ENCODE measurements around the gene UNC13B.
"Not testable (repeated sequence)": the region's sequence is repeated elsewhere in the genome, so short reads cannot be mapped to it uniquely, and the experiment has no call there.

Gene UNC13B

DNA sequence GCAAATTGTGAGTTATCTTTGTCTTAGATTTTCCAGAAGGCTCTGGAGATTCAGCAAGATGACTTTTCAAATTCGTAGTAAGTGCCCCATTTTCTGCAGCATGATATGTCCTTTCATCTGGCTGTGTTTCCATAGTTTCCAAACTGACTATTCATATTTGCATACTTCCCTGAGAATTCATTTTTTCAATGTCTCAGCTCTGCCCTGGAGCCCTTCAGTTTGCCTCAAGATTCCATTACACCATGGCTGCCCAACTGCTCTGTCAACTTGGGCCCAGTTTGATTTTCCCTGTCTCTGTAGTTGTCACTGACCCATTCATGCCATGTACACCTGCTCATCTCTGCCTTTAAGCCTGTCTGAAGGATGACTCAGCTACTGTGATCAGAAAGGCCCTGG lies 233.9 kb downstream of the UNC13B start:
- DNase-seq = no peak

DNA sequence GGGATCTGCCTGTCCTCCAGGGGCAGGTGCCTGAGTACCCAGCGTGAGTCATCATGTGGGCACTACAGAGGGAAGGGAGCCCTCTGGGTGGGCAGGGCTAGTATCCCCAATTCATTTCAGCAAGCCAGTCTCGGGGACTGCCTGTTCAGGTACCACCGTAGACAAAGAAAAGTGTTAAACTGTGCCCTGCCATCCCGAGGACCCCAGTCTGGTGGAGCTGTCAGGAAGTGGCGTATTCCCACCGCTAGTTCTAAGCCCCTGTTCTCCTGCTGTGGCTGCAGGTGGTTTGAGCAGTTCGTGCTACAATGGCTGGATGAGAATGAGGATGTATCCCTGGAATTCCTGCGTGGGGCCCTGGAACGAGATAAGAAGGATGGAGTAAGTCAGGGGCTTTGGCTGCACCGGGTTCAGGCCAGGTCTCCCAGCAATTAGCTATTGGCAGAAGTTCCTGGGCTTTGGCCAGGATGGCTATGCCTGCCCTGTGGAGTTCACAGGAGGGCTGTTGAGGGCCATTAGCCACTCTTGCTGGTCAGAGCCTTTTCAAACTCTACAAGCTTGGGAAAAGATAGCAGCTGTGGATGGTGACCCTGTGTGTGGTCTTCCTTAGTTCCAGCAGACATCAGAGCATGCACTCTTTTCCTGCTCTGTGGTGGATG lies 234.9 kb downstream of the UNC13B start:
- no peak for DNase-seq

DNA sequence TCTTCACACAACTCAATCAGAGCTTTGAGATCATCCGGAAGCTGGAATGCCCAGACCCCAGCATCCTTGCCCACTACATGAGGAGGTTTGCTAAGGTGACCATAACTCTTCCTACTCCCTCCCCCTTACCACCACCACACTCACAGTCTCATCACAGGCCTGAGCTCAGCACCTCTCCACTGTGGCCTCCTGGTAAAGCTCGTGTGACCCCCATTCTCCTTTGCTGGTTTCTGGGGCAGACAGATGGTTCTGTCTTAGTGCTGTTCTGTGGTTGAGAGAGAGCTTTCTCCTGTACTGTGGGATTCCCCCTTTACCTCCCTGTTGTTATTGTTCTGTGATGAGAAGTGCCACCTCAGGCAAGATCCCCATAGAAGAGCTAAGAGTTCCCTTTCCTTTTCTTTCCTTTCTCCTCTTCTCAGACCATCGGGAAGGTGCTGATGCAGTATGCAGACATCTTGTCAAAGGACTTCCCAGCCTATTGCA lies 235.4 kb downstream of the UNC13B start:
- DNase-seq = no peak

DNA sequence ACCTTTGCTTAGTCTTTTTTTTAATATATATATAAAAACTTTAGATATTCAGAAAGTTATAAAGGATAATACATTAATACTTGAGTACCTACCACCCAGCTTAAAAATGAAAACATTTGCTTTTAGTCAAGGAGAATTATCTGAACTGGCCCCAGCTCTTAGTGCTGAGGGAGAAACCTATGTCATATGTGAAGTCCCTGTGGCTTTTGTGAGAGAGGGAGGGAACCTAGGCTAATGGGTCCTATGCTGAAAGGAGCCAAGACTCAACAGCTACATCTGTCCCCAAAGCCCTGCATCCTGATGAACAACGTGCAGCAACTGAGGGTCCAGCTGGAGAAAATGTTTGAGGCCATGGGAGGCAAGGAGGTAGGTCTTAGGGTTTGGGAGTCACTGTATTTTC lies 236.1 kb downstream of the UNC13B start:
- DNase-seq = no peak

DNA sequence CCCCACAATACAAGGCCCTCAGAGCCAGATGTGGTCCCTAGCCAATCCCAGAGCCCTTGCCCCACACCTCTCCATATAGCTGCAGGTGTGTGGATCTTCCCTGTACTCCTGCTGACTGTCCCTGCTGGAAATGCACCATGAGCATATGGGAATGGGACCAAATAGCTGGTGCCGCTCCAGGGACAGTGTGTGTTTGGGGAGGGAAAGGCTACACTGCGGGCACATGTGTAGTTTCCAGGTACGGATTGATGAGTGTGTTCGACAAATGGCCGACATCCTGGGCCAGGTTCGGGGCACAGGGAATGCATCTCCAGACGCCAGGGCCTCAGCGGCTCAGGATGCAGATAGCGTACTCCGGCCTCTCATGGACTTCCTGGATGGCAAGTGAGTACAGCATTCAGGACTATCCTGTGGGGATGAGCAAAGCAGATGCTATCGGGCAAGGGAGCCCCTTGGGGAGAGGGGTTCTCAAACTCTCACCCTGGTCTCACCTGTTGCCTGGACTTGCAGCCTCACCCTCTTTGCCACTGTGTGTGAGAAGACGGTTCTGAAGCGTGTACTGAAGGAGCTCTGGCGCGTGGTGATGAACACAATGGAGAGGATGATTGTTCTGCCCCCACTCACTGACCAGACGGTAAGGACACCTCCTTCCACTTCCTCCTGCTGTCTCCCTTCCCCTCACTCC lies 237.0 kb downstream of the UNC13B start:
- DNase-seq = no peak

DNA sequence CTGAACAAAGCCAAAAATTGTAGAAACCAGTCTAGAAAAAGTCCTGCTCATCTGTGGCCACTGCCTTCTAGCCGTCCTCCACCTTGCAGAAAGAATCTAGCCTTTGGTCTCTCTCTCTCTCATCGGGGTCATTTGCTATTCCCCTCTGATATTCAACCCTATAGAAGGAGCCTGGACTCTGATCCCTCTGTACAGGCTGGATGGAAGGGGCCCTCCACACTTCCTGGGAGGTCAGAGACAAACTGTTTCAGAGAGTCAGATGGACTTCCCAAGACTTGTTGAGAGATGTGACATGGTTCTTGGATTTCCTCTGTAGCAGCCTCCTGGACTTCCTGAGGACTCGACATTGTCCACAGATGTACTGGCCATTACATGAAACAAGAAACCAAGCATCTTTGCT lies 243.1 kb downstream of the UNC13B start:
- no peak for DNase-seq

DNA sequence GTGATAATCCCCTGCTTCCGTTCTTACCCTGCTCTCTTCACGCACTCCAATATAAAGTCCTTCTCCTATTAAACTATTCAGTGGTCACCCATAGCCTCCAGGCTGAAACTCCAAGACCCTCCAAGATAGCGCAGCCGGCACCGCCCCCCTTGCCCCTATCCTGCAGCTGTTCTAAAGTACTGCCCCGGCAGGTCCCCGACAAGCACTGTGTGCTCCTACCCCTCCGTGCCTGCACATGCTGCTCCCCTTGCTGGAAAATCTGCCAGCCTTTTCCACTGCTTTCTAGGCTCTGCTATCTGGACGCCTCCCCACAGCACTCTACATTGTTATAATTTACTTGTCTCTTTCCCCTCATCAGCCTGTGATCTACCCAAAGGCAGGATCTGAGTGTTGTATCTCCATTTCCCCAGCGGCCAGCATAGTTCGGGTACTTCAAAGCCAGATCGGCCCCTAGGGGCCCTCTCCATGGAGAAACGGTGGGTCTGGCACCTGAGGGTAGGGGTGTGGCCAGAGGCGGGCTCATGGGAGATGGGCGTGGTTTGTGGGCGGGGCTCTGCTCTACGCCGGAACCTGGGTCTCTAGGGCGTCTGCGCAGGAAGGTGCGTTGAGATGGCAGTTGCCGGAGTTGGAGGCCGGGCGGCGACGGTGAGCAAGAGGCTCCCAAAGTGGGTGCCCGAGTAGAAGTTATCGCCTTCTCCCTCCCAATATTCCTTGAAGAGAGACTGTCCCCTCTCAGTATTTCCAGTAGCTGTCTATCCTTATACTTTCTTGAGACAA lies 244.6 kb downstream of the UNC13B start:
- DNase-seq = no peak

DNA sequence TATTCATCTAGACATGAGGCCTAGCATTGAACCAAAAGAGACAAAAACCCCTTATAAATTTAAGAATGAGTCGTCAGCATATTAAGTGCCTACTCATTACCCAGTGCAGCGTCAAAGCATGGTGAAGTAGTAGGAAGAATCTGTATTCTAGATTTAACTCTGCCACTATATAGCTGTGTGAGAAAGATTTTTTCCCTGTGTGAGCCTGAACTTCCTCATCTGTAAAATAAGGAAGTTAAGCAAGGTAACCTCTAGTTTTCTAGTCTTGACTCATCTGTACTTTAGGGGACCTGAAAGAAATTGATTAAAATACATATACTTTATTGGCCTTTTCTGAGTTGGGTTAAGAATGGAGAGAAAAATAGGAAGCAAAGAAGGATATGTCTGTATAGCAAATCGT lies 246.0 kb downstream of the UNC13B start:
- no peak for DNase-seq

DNA sequence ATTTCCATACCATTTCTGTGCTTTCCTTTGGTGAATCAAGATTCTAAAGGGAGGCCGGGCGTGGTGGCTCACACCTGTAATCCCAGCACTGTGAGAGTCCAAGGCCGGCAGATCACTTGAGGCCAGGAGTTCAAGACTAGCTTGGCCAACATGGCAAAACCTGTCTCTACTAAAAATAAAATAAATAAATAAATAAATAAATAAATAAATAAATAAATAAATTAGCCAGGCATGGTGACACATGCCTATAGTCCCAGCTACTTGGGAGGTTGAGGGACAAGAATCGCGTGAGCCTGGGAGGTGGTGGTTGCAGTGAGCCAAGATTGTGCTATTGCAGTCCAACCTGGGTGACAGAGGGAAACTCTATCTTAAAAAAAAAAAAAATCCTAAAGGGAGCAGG lies 247.6 kb downstream of the UNC13B start:
- DNase-seq = not testable (repeated sequence)

DNA sequence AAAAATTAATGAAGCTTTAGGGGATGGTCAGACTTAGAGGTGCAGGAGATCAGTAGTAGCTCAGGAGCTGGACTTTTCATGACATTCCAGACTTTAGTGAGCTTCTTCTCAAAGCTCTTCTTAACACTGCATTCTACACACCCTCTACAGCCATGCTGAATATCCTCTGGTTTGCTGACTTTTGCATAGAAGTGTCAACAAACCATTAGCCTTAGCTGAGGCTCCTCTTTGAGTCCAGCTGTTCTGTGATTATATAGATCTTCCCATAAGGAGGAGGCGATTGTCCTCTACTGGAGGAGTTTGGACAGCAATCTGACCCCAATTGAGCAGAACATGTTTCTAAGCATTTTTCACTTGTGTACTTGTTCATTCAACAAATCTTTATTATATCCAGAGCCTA lies 253.1 kb downstream of the UNC13B start:
- no peak for DNase-seq

DNA sequence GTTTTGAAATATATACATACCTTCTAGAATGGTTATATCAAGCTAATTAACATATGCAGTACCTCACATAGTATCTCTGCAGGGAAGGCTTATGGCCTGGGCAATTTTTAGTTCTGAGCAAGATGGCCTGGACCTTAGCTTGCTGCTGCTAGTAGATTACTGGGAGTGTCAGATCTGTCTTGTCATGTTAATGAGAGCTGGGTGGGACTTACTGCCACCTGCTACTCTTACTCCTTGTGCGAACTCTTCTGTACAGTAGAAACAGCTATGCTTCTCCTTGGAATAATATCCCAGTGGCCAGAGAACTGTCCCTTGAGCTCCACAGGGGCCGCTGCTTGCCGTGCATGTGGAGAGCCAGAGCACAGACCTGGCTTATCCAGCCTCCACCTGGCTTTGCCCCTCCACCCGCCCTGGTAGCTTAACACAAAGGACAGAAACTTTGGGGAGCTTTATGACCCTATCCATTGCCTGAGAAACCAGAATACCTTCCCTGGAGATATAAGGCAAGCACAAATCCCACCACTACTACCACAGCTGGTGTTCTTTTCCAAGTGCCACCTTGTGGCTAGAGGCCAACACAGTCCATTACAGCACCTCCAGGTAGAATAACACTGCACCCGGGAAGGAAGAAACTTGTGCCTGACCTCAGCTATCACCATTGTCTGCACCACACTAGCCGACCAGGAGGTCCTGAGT lies 253.7 kb downstream of the UNC13B start:
- DNase-seq = no peak

DNA sequence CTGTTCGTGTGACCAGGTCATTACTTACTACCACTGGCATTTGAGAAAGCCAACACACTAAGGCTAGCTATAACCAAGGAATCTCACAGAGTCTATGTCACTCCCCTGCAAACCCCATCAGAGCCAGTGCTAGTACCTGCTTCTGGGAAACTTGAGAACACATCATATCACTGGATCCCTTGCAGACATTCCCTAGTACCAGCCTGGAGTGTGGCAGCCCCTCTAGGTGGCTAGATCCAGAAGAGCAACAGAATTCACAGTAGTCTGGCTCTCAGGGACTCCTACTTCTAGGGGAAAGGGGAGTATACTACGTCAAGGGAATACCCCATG lies 254.3 kb downstream of the UNC13B start:
- no peak for DNase-seq

DNA sequence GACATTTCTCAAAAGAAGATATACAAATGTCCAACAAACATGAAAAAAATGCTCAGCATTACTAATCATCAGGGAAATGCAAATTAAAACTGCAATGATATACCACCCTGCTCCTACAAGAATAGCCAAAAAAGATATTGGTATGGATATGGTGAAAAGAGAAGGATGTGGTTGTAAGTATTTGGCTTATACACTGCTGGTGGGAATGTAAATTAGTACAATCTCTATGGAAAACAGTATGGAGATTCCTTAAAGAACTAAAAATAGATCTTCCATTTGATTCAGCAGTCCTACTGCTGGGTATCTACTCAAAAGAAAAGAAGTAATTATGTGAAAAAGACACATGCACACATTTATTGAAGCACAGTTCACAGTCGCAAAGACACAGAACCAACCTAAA lies 260.5 kb downstream of the UNC13B start:
- no peak for DNase-seq

DNA sequence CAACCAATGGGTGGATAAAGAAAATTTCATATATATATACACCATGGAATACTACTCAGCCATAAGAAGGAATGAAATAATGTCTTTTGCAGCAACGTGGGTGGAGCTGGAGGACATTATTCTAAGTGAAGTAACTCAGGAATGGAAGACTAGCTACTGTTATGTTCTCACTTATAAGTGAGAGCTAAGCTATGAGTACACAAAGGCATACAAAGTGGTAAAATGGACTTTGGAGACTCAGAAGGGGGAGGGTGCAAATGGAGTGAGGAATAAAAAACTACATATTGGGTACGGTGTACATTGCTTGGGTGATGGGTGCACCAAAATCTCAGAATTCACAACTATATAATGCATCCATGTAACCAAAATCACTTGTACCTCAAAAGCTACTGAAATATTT lies 260.9 kb downstream of the UNC13B start:
- no peak for DNase-seq

DNA sequence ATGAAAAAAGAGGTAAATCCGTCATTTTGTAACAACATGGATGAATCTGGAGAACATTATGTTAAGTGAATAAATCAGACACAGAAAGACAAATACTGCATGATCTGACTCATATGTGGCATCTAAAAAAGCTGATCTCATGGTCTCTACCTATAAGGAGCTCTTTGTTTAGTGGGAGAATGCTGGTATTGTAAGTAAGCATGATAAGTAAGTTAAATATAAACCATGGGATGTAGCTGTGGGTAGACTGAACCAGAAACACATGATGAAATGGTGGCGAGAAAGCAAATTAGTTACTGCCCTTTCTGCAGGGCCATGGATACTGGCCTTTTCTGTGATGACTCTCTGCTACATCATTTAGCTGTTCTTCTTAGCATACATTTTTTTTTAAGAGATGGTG lies 261.7 kb downstream of the UNC13B start:
- DNase-seq = no peak

DNA sequence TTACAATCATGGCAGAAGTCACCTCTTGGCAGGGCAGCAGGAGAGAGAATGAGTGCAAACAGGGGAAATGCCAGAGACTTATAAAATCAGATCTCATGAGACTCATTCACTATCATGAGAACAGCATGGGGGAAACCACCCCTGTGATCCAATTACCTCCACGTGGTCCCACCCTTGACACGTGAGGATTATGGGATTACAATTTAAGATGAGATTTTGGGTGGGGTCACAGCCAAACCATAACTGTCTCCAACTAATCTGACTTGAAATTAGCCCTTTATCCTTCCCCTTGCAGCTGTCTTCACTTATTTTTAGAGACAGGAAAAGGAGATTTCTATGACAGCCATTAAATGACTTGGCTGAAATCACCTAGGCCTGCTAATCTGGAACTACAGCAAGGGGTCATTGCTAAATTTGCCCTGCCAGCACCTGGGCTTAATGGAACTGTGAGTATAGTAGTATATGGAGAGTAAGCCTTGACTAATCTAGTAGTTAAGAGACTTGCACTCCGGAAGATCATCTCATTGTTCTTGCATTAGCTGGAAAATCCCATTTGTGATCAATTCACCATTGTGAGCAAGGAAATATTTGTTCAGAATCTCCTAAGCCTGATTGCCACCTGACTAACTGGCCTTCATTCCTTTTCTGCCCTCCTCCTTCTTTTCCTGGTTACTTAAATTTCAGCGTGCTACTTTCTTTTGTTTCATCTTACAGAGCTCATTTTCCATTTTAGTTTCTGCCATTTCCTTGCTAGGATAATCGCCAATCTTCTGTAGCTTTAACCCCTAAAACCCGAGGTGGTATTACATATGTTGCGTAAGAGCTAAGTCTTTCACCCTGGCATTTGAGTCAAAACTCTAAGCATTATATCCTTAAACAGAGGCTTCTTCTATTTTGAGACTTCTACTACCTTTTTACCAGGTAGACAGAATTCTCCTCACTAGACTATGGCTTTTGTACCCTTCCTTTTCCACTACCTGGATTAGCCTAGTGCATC lies 262.8 kb downstream of the UNC13B start:
- no peak for DNase-seq

DNA sequence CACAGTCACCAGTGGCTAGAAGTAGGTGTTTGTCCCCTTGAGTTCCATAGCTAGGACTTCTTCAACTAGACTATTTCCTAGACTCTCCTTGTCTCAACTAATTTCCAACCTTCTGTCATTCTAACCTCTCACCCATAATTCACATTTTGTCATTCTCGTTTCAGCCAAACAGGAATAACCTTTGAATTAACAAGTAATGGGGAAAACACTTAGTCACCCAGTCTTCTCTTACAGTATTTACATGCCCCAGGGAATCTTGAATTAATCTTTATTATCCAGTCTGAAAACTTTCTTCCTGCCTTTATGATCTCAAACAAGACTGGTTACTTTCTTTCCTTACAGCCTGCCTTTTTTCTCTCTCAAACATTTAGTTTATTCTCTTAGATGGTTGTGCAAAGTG lies 264.8 kb downstream of the UNC13B start:
- DNase-seq = no peak

DNA sequence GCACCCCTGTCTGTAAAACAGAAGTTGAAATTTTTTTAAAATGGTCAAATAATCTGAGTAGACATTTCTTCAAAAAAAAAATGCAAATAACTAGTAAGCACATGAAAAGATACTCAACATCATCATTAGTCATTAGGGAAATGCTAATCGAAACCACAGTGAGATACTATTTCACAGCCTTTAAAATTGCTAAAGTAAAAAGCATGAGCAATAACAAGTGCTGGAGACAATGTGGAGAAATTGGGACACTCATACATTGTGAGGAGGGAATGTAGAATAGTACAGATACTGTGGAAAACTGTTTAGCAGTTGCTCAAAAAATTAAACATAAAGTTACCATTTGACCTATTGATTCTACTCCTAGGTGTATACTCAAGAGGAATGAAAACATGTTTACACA lies 269.7 kb downstream of the UNC13B start:
- no peak for DNase-seq

DNA sequence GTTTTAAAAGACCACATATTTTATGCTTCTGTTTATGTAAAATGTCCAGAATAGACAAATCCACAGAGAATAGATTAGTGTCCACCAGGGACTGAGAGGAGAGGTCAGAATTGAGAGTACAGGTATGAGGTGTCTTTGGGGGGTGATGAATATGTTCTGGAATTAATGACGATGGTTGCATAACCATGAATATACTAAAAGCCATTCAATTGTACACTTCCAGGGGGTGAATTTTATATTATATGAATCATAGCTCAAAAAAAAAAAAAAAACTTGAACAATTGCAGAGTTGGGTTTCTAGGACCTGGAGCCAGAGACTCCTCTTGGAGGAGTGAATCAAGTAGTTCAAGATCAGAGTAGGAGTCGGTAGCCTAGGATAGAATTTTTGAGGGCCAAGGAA lies 270.3 kb downstream of the UNC13B start:
- no peak for DNase-seq

DNA sequence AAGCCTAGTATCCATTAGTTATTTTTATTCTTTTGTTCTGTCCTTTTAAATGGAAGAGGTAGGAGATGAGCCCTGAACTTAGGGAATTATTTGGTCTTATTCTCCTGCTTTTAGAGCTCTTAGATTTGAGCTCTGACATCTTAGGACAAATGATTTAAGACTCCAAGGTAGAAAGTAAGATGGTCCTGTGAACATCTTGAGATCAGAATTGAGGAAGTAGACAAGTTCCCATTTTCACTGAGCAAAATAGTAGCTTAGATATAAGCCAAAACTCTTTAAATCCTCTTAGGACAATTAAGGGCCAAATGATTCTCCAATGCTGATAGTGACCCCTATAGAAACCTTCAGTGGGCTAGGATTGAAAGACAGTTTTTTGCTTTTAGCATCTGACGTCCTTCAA lies 275.1 kb downstream of the UNC13B start:
- no peak for DNase-seq

DNA sequence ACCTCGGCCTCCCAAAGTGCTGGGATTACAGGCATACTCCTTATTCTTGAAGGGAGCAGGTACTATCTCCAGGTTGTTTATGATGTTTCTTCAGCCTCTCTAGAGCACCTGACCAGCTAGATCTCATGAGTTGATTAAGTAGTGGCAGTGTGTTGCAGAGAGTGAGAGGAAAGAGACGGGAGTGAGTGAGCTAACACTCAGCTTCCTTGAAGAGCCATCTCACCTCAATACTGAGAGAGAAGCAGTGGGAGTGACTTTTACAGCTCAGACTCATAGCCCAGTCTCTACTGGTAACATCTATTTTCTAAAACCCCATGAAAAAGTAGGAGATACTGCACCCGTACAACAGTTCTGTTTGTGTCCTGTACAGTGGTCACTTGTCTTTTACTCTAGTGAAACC lies 284.2 kb downstream of the UNC13B start:
- no peak for DNase-seq

DNA sequence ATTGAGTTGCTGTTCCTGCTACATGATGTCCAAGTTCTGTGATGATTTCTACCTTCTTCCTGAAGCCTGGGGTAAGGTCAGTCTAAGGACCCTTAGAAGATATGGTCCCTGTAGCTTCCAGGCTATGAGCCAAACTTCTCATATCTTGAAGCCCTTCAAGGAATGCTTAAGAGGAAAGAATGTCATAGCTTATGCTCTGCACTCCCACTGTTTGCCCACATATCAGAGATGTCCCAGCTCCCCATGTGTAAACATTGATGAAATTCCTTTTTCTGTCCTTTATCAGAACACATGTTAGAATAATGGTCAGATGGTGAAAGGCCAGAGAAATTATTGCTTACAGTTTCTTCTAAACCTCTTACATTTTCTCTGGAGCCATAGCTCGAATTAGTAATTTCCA lies 286.7 kb downstream of the UNC13B start:
- no peak for DNase-seq
